VCaP (cell line): ENCODE measurements around the gene MIDN.

Experiments
- H3K27ac ChIP-seq: fragments of 450-650 bp; 2 replicates; pipeline ENCODE4 v1.5.1; 2017
- TF ChIP-seq, protein P1 (sequence below): fragments of 450-650 bp; conservative IDR thresholded peaks from 2 replicates; pipeline ENCODE4 v1.5.1; 2017; ENCODE audit warnings: mild to moderate bottlenecking, moderate library complexity

Gene MIDN

DNA sequence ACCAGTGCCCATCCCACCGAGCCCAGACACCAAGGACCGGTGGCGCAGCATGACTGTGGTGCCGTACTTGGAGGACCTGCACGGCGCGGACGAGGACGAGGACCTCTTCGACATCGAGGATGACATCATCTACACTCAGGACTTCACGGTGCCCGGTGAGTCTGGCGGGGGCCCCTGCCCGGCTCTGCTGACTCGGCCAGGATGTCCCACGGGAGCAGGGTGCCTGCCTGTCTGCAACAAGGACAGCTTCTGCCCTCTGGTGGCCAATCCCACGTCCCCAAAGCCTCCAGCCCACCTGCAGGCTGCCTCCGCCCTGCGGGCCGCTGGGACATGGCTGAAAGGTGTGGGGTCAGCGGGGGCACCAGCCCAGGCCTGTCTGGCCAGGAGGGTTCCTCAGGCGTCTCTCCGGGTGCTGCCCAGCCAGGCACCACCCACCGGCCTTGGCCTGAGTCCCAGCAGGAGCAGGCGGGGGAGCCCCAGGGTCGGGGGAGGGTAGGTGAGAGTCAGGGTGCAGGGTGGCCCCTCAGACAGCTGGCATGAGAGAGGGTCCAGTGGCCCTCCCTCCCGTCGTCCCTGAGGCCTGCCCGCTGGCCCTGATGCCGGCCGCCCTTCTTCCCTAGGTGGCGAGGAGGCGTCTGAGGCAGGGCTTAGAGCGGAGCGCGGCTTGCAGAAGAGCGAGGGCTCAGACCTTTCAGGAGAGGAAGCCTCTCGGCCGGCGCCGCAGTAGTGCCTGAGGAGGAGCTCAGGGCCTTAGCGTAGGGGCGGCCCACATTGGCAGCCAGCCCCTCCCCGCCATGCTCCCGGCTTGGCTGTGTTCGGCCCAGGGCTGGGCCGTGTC, 25.1 kb upstream of the MIDN start:
- TF ChIP-seq, protein P1, sequence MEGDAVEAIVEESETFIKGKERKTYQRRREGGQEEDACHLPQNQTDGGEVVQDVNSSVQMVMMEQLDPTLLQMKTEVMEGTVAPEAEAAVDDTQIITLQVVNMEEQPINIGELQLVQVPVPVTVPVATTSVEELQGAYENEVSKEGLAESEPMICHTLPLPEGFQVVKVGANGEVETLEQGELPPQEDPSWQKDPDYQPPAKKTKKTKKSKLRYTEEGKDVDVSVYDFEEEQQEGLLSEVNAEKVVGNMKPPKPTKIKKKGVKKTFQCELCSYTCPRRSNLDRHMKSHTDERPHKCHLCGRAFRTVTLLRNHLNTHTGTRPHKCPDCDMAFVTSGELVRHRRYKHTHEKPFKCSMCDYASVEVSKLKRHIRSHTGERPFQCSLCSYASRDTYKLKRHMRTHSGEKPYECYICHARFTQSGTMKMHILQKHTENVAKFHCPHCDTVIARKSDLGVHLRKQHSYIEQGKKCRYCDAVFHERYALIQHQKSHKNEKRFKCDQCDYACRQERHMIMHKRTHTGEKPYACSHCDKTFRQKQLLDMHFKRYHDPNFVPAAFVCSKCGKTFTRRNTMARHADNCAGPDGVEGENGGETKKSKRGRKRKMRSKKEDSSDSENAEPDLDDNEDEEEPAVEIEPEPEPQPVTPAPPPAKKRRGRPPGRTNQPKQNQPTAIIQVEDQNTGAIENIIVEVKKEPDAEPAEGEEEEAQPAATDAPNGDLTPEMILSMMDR, result peak; percentile 78
- H3K27ac ChIP-seq, result no peak overlapping the region

DNA sequence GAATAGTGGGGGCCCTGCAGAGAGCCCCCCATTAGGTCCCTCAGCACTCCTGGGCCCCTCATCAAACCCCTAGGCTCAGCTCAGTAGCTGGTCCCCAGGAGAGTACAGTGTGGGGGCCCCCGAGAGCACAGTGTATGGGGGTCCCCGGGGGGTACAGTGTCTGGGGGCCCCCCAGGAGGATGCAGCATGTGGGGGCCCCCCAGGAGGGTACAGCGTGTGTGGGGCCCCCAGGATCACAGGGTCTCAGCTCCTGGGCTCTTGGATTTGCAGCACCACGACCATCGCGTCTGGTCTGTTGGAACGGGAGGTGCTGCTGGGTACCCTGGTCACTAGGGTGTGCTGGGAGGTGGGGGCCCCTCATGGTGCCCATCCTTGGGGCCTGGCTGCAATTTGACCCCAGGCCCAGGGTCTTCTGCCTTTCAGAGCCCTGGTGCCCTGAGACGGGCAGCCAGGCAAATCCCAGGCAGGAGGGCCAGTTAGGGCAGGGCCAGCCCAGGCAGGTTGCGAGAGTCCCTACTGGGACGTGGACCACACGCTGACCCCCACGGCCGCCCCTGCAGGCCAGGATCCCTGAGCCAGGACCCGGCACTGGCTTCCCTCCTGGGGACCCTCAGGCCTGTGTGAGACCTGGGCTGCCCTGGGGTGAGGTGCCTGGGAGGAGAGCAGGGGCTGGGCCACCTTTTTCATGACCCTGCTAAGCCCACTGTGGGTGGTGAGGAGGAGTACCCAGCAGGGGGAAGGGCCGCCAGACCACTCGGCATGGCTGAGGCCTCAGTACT, 24.1 kb upstream of the MIDN start:
- TF ChIP-seq, protein P1, result no peak

DNA sequence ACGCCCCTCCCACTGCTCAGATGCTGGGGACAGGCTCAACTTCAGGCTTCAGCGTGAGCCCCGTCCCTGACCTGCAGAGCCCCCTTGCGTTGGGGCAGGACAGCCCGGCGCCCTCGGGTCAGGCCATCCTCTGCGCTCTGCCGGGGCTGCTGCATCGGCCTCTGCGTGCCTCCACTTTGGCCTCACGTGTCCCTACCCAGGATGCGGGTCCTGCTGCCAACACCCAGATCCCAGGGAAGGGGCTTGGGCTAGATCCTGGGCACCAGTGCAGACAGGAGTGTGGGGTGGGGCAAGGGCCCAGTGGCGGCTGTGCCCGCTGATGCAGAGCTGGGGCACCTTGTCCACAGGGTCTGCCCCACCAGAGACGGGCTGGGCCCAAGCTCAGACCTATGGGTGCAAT, 23.5 kb upstream of the MIDN start:
- H3K27ac ChIP-seq, result no peak overlapping the region
- TF ChIP-seq, protein P1, result no peak

More for the DNA sequence above, 24.1 kb upstream of the MIDN start:
- no peak overlapping the region for H3K27ac ChIP-seq

DNA sequence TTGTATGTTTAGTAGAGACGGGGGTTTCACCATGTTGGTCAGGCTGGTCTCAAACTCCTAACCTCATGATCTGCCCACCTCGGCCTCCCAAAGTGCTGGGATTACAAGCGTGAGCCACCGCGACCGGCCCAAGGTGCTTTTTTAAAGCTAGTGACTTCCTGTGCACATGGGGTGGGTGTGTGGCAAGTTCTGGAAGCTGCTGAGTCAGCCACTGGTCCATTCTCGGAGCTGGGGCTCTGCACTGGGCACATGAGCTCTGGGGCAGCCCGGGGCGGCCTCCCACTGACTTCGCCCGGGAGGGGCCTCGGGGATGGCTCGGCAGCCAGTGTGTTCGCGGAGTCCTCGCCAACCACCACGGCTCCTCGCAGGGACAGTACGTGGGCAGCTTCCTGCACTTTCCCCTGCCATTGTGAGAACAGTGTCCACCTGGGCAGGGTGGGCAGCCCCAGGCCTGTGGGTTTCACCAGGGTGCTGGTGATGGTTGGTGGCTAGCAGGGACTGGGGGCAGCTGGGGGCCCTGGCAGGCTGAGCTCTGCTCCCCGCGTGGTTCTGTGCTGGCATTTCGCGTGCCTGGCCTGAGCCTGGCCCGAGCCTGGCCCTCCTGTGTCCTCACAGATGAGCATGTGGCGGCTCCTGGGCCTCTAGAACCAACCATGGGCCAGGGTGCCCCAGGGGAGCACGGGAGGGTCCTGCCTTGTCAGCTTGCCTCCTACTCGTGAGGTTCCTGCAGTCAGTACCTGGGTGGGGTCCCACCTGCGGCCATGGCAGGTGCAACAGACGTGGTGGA, 22.8 kb upstream of the MIDN start:
- TF ChIP-seq, protein P1, result no peak
- H3K27ac ChIP-seq, result no peak overlapping the region

DNA sequence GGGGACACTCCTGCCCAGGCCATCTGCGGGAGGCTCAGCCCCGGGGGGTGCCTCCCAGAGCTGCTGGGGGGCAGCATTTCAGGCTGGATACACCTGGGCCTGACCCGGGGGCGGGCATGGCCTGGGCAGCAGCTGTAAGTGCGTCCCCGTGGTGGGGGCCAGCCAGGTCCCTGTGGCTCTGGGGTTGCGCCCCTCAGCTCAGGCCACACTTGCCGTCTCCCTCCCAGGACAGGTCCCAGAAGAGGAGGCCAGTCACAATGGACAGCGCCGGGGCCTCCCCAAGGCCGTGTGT, 22.2 kb upstream of the MIDN start:
- no peak overlapping the region for H3K27ac ChIP-seq
- TF ChIP-seq, protein P1, result no peak

DNA sequence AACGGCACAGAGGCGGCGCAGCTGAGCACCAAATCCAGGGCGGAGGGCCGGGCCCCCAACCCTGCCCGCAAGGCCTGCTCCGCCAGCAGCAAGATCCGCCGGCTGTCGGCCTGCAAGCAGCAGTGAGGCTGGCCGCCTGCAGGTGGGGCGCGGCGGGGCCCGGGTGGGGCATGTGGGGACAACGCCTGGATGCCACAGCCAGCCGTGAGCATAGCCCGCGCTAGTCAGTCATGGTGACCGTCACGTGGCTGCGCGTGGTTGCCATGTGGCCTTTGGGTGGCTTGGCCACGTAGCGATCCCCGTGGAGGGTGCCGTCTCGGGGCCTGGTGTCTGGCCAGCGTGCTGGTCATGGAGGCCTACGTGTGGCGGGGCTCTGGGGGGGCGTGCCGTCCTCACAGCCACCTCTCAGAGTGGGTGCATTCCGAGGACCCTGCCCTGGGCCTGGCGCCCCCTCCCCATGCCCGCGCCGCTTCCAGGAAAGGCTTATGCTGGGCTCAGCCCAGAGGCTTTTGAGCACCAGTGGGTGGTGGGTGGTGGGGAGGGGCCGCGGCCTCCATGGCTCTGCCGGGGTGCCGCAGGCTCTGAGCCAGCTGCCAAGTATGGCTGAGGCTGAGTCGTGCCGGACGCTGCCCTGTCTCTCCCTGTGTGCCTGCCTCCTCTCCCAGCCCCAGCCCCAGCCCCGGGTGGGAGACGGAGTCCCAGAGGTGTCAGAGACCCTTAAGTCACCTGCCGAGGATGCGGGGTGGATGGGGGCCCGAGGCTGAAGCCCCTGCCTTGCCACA, 21.7 kb upstream of the MIDN start:
- TF ChIP-seq, protein P1, result no peak
- no peak overlapping the region for H3K27ac ChIP-seq
